Loucy (cell line): Measurements from ENCODE around the gene PLXNA4.

Source experiments
- H2AFZ ChIP-seq: fragments of 200-600 bp; sonication (generic); 2 replicates; pipeline ENCODE4 v1.6.0; 2016; ENCODE audit warnings: antibody characterized with exemption, mild to moderate bottlenecking, low read length, moderate library complexity
- H3F3A ChIP-seq: fragments of 200-600 bp; 2 replicates; pipeline ENCODE4 v1.6.0; 2016; ENCODE audit warnings: antibody characterized with exemption, low read depth, mild to moderate bottlenecking
- H3K27me3 ChIP-seq: fragments of 200-600 bp; sonication (generic); 2 replicates; pipeline ENCODE4 v1.6.1; 2014; ENCODE audit warnings: low read length, mild to moderate bottlenecking; ENCODE audit not compliant: insufficient read depth, poor library complexity, severe bottlenecking
- H3K36me3 ChIP-seq: fragments of 200-600 bp; sonication (generic); 2 replicates; pipeline ENCODE4 v1.6.1; 2016; ENCODE audit warnings: low read length; ENCODE audit not compliant: insufficient read depth
- H3K4me1 ChIP-seq: fragments of 200-600 bp; sonication (generic); 2 replicates; pipeline ENCODE4 v1.5.1; 2014; ENCODE audit warnings: low read length, mild to moderate bottlenecking; ENCODE audit not compliant: insufficient read depth, poor library complexity, severe bottlenecking
- H3K4me2 ChIP-seq: fragments of 200-600 bp; sonication (generic); 2 replicates; pipeline ENCODE4 v1.6.0; 2014; ENCODE audit warnings: antibody characterized with exemption, low read length, low read depth, mild to moderate bottlenecking; ENCODE audit not compliant: poor library complexity, severe bottlenecking
- H3K4me3 ChIP-seq: fragments of 200-600 bp; sonication (generic); 2 replicates; pipeline ENCODE4 v1.5.1; 2014; ENCODE audit warnings: low read length, mild to moderate bottlenecking, mixed read lengths; ENCODE audit not compliant: poor library complexity, severe bottlenecking
- H3K79me2 ChIP-seq: fragments of 200-600 bp; sonication (generic); 2 replicates; pipeline ENCODE4 v1.6.1; 2014; ENCODE audit warnings: low read length; ENCODE audit not compliant: insufficient read depth
- H3K9ac ChIP-seq: fragments of 200-600 bp; sonication (generic); 2 replicates; pipeline ENCODE4 v1.6.0; 2014; ENCODE audit warnings: mild to moderate bottlenecking, low read depth, low read length, moderate library complexity; ENCODE audit not compliant: poor library complexity, severe bottlenecking
- H3K9me2 ChIP-seq: fragments of 200-600 bp; sonication (generic); replicated peaks from 2 replicates; pipeline ENCODE4 v1.6.1; 2016; ENCODE audit warnings: low read depth, low read length, mixed read lengths
- H3K9me3 ChIP-seq: fragments of 200-600 bp; sonication (generic); 2 replicates; pipeline ENCODE4 v1.6.1; 2014; ENCODE audit warnings: mild to moderate bottlenecking, antibody characterized with exemption, low read length, low read depth; ENCODE audit not compliant: insufficient read depth
- H4K20me1 ChIP-seq: fragments of 200-600 bp; sonication (generic); 2 replicates; pipeline ENCODE4 v1.6.0; 2014; ENCODE audit warnings: antibody characterized with exemption, low read length, mild to moderate bottlenecking; ENCODE audit not compliant: insufficient read depth, poor library complexity, severe bottlenecking
- CTCF ChIP-seq: fragments of 200-600 bp; sonication (generic); conservative IDR thresholded peaks from 2 replicates; pipeline ENCODE4 v1.5.1; 2014; ENCODE audit warnings: mild to moderate bottlenecking, antibody characterized with exemption, low read length
- EZH2phosphoT487 ChIP-seq: fragments of 200-600 bp; IDR thresholded peaks from 2 replicates; pipeline ENCODE4 v1.6.1; 2018; ENCODE audit warnings: antibody characterized with exemption, mild to moderate bottlenecking, moderate library complexity, borderline replicate concordance

Gene PLXNA4

DNA sequence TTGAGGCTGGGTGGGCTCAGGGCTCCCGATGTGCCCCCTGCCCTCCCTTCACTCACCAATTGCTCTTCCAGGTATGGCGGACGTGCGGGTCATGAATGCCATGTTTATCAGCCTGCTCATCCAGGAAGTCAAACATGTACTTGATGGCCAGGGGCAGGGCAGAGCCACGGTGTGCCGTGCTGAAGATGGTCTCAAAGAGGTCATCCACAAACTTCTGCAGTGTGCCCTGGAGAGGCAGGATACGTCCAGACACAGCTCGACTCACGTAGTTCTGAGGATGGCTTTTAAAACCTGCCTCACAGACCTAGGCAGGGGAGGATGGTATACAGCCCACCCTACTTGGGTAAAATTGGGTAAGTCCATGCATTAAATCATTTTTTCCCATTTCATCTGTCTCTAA lies 431.2 kb downstream of the PLXNA4 start:
- Histone ChIP-seq H3F3A (no peaks in the 10 kb centered on the region), H3K27me3 (no peaks in the 10 kb centered on the region), H3K4me2 (no peak overlapping the region), H3K79me2 (no peaks in the 10 kb centered on the region), H4K20me1 (no peaks in the 10 kb centered on the region), H3K4me3 (no peak overlapping the region), H3K9me3 (no peaks in the 10 kb centered on the region), H3K9ac (no peak overlapping the region), H3K9me2 (no peaks in the 10 kb centered on the region), H3K36me3 (no peaks in the 10 kb centered on the region), H3K4me1 (no peaks in the 10 kb centered on the region), H2AFZ (no peak overlapping the region)
- TF ChIP-seq EZH2phosphoT487 (no peak), CTCF (no peak)

- Histone ChIP-seq H3K36me3 (no peaks in the 10 kb centered on the region), H3K79me2 (no peaks in the 10 kb centered on the region), H3K4me2 (no peak overlapping the region), H3K9me3 (no peaks in the 10 kb centered on the region), H3K27me3 (no peaks in the 10 kb centered on the region), H2AFZ (no peak overlapping the region), H3K4me3 (no peak overlapping the region), H3K9ac (no peak overlapping the region), H4K20me1 (no peaks in the 10 kb centered on the region), H3K4me1 (no peaks in the 10 kb centered on the region), H3K9me2 (no peaks in the 10 kb centered on the region), H3F3A (no peaks in the 10 kb centered on the region)
- TF ChIP-seq CTCF (no peak), EZH2phosphoT487 (no peak)
Measured at GRCh38 chr7:132142006-132142405, 434.3 kb downstream of the PLXNA4 start.

DNA sequence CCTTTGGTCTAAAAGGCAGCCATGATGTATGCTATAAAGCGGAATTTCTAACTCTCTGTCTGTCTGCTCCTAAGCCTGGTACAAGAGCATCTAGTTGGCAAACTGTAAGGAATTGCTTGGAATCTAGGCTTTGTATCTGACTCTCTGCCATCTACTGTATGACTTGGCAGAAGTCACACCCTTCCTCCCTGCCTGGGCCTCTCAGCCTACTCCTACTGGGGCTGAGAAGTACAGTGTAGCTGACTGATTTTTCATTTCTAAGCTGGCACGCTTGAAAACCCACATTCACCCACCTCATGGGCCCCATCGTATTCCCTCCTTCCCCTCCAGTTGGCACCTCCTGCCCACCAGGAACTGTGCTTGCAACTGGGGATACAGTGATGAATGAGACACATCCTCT lies 435.2 kb downstream of the PLXNA4 start:
- no peak for TF ChIP-seq EZH2phosphoT487
- TF ChIP-seq CTCF = no peak
- Histone ChIP-seq H3K79me2 (no peaks in the 10 kb centered on the region), H3K36me3 (no peaks in the 10 kb centered on the region), H3K4me1 (no peaks in the 10 kb centered on the region), H3K4me2 (no peak overlapping the region), H3F3A (no peaks in the 10 kb centered on the region), H3K9ac (no peak overlapping the region), H3K9me3 (no peaks in the 10 kb centered on the region), H3K27me3 (no peaks in the 10 kb centered on the region), H3K9me2 (no peaks in the 10 kb centered on the region), H4K20me1 (no peaks in the 10 kb centered on the region), H2AFZ (no peak overlapping the region), H3K4me3 (no peak overlapping the region)
